ENCODE data around the gene IMMP2L.

GRCh38 chr7:111047595-111047994, 514.7 kb downstream of the IMMP2L start:
- TF ChIP-seq NR3C1 (CRISPR knock-in tag; conservative IDR thresholded peaks at IDR 0.05; ENCODE audit: low read depth), result no peak
- TF ChIP-seq, protein P1, sequence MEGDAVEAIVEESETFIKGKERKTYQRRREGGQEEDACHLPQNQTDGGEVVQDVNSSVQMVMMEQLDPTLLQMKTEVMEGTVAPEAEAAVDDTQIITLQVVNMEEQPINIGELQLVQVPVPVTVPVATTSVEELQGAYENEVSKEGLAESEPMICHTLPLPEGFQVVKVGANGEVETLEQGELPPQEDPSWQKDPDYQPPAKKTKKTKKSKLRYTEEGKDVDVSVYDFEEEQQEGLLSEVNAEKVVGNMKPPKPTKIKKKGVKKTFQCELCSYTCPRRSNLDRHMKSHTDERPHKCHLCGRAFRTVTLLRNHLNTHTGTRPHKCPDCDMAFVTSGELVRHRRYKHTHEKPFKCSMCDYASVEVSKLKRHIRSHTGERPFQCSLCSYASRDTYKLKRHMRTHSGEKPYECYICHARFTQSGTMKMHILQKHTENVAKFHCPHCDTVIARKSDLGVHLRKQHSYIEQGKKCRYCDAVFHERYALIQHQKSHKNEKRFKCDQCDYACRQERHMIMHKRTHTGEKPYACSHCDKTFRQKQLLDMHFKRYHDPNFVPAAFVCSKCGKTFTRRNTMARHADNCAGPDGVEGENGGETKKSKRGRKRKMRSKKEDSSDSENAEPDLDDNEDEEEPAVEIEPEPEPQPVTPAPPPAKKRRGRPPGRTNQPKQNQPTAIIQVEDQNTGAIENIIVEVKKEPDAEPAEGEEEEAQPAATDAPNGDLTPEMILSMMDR (IDR thresholded peaks at IDR 0.05), result no peak
- no peak for TF ChIP-seq SP1 (CRISPR knock-in tag; conservative IDR thresholded peaks at IDR 0.05)
- no peak for TF ChIP-seq ATF2 (CRISPR knock-in tag; IDR thresholded peaks at IDR 0.05; ENCODE audit: borderline replicate concordance, low read depth)
- no peak for TF ChIP-seq PREB (CRISPR knock-in tag; IDR thresholded peaks at IDR 0.05; ENCODE audit: borderline replicate concordance)
- no peak for TF ChIP-seq ZNF512 (CRISPR knock-in tag; IDR thresholded peaks at IDR 0.05; ENCODE audit: borderline replicate concordance)
- TF ChIP-seq, protein P2, sequence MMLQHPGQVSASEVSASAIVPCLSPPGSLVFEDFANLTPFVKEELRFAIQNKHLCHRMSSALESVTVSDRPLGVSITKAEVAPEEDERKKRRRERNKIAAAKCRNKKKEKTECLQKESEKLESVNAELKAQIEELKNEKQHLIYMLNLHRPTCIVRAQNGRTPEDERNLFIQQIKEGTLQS (CRISPR knock-in tag; conservative IDR thresholded peaks at IDR 0.05), result no peak
- TF ChIP-seq ZBTB43 (CRISPR knock-in tag; IDR thresholded peaks at IDR 0.05), result no peak
- TF ChIP-seq JUN (CRISPR knock-in tag; IDR thresholded peaks at IDR 0.05), result no peak
- TF ChIP-seq ZNF423 (CRISPR knock-in tag; IDR thresholded peaks at IDR 0.05), result no peak
- TF ChIP-seq CBFB (CRISPR knock-in tag; IDR thresholded peaks at IDR 0.05; ENCODE audit: low read depth), result no peak
- TF ChIP-seq, protein P3, sequence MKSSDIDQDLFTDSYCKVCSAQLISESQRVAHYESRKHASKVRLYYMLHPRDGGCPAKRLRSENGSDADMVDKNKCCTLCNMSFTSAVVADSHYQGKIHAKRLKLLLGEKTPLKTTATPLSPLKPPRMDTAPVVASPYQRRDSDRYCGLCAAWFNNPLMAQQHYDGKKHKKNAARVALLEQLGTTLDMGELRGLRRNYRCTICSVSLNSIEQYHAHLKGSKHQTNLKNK (CRISPR knock-in tag; IDR thresholded peaks at IDR 0.05), result no peak

Data from WTC11 (cell line).